ENCODE measurements around the gene IGF2BP2. TPM values are rescaled to one million over a fixed set of nuclear protein-coding genes. Genes with fewer than 3 reads are reported as not detected.

Gene IGF2BP2
- total and polyA plus RNA-seq, 4 donors = 7.8 to 92.6 (median 11.8) TPM

DNA sequence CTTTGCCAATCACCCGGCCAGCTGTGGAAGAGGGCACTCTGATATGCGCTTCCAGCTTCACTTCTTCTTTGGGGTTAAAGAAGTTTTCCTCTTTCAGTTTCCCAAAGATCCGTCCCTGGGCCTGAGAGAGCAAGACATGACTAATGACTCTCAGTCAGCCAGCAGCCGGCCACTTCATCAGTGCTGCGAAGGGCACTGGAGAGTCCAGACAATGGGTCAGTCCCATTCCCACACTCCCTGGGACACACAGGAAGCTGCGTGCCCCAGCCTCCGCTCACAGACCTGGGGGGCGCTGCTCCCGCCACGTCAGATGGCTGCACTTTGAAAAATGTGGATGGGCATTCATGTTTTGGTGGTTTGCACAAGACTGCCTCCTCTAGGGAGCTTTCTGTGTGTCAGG lies 175.4 kb downstream of the IGF2BP2 start:
- ATAC-seq (ENCODE audit: insufficient read depth, low FRiP score) (no peak), DNase-seq (no peak)
- TF ChIP-seq, protein P1, sequence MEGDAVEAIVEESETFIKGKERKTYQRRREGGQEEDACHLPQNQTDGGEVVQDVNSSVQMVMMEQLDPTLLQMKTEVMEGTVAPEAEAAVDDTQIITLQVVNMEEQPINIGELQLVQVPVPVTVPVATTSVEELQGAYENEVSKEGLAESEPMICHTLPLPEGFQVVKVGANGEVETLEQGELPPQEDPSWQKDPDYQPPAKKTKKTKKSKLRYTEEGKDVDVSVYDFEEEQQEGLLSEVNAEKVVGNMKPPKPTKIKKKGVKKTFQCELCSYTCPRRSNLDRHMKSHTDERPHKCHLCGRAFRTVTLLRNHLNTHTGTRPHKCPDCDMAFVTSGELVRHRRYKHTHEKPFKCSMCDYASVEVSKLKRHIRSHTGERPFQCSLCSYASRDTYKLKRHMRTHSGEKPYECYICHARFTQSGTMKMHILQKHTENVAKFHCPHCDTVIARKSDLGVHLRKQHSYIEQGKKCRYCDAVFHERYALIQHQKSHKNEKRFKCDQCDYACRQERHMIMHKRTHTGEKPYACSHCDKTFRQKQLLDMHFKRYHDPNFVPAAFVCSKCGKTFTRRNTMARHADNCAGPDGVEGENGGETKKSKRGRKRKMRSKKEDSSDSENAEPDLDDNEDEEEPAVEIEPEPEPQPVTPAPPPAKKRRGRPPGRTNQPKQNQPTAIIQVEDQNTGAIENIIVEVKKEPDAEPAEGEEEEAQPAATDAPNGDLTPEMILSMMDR (IDR thresholded peaks at IDR 0.05; ENCODE audit: control extremely low read depth, extremely low read depth) = no peak
- Histone ChIP-seq H3K9me3 (ENCODE audit: control insufficient read depth in 4 of 4, insufficient read depth in 3 of 4, low read length in 3 of 4) (peaks cover 0 to 1% (median 0%) of the 10 kb centered on the region in 4 donors), H3K27me3 (ENCODE audit: control insufficient read depth in 3 of 3, insufficient read depth in 3 of 3, low read length in 2 of 3) (no peaks in the 10 kb centered on the region), H3K9ac (ENCODE audit: insufficient read depth in 1 of 2, low read length in 2 of 2) (no peak overlapping the region), H3K4me1 (ENCODE audit: control insufficient read depth in 5 of 5, insufficient read depth in 5 of 5, low read length in 5 of 5) (no peaks in the 10 kb centered on the region), H3K4me3 (no peak overlapping the region), H3K36me3 (ENCODE audit: control insufficient read depth in 4 of 4, insufficient read depth in 4 of 4, low read length in 4 of 4) (peaks cover 0 to 25% (median 24%) of the 10 kb centered on the region in 4 donors), H3K27ac (ENCODE audit: low read depth in 1 of 2, low read length in 1 of 2) (no peak overlapping the region)
- WGBS, 2 donors = 83 to 85% methylated on average over 10 of the region's 10 CpGs

GRCh38 chr3:185648396-185648795 lies 176.4 kb downstream of the IGF2BP2 start:
- H3K36me3 ChIP-seq (ENCODE audit: control insufficient read depth in 4 of 4, insufficient read depth in 4 of 4, low read length in 4 of 4) = peaks cover 0 to 22% (median 18%) of the 10 kb centered on the region in 4 donors
- no peaks in the 10 kb centered on the region for H3K4me1 ChIP-seq (ENCODE audit: control insufficient read depth in 5 of 5, insufficient read depth in 5 of 5, low read length in 5 of 5)
- no peaks in the 10 kb centered on the region for H3K27me3 ChIP-seq (ENCODE audit: control insufficient read depth in 3 of 3, insufficient read depth in 3 of 3, low read length in 2 of 3)
- no peak overlapping the region for H3K9ac ChIP-seq (ENCODE audit: insufficient read depth in 1 of 2, low read length in 2 of 2)
- TF ChIP-seq, protein P1 (IDR thresholded peaks at IDR 0.05; ENCODE audit: control extremely low read depth, extremely low read depth) = no peak
- WGBS, 2 donors = 99 to 100% methylated on average over 3 to 4 of the region's 4 CpGs
- peaks cover 0 to 1% (median 0%) of the 10 kb centered on the region in 4 donors for H3K9me3 ChIP-seq (ENCODE audit: control insufficient read depth in 4 of 4, insufficient read depth in 3 of 4, low read length in 3 of 4)
- no peak overlapping the region for H3K27ac ChIP-seq (ENCODE audit: low read depth in 1 of 2, low read length in 1 of 2)
- ATAC-seq (ENCODE audit: insufficient read depth, low FRiP score) = no peak
- DNase-seq = no peak
- H3K4me3 ChIP-seq = no peak overlapping the region

- Histone ChIP-seq H3K9ac (ENCODE audit: insufficient read depth in 1 of 2, low read length in 2 of 2) (no peak overlapping the region), H3K4me1 (ENCODE audit: control insufficient read depth in 5 of 5, insufficient read depth in 5 of 5, low read length in 5 of 5) (no peaks in the 10 kb centered on the region), H3K27ac (ENCODE audit: low read depth in 1 of 2, low read length in 1 of 2) (no peak overlapping the region), H3K36me3 (ENCODE audit: control insufficient read depth in 4 of 4, insufficient read depth in 4 of 4, low read length in 4 of 4) (peaks cover 0 to 22% (median 18%) of the 10 kb centered on the region in 4 donors), H3K4me3 (no peak overlapping the region), H3K9me3 (ENCODE audit: control insufficient read depth in 4 of 4, insufficient read depth in 3 of 4, low read length in 3 of 4) (peaks cover 0 to 1% (median 0%) of the 10 kb centered on the region in 4 donors), H3K27me3 (ENCODE audit: control insufficient read depth in 3 of 3, insufficient read depth in 3 of 3, low read length in 2 of 3) (no peaks in the 10 kb centered on the region)
- DNase-seq (no peak), ATAC-seq (ENCODE audit: insufficient read depth, low FRiP score) (no peak)
- TF ChIP-seq, protein P1 (IDR thresholded peaks at IDR 0.05; ENCODE audit: control extremely low read depth, extremely low read depth) = no peak
- WGBS, 2 donors = 97 to 98% methylated on average over 10 of the region's 10 CpGs
Observed at GRCh38 chr3:185647880-185648210, 177.0 kb downstream of the IGF2BP2 start.
